GM18517 (cell line): ENCODE data around the gene CRTC1.
"Not testable (repeated sequence)": the region's sequence is repeated elsewhere in the genome, so short reads cannot be mapped to it uniquely, and the experiment has no call there.

Source experiments
- ATAC-seq: cut with Tn5 transposase; IDR thresholded peaks from one replicate; pipeline ENCODE4 v1.9.1; 2021; ENCODE audit warnings: mild to moderate bottlenecking, moderate library complexity; ENCODE audit not compliant: unreplicated experiment

The CRTC1 gene

DNA sequence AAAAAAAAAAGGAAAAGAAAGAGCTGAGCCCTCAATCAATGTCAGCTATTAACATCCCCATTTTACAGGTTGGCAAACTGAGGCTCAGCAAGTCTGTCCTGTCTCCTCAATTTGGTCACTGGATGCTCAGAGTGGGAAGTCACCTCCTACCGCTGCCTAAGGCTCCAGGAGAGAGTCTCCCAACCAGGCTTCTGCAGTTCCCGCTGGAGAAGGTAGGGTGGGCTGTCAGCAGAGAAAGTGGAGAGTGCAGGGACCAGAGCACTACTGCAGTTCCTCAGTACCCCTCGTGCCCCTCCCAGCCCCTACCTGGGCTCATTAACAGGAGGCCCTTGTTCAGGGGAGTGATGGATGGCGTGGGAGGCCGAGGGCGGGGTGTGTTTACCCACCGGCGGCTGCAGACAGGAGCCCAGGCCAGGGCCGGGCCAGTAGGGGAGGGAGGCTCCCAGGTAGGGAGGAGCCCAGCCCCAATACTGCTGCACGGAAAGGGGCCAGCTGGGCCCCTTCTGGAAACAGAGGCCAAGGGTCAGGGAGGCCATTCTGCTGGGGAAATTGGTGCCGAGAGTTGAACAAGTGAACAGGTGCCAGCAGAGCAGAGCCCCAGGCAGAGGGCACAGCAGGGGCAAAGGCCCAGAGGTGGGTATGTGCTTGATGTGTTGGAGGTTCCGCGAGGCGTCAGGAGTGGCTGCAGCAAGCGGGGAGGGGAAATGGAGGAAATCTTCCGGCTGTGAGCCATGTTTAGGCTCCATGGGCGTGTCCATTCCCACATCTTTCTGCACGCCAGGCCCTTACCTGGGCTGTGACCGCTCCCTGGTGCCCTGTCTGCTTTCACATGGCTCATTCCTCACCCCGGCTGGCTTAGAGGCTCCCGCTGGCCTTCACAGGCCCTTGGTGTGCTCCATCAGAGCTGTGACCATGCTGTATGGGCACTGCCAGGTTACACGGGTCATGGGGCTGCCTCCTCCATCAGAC is 115.2 kb downstream of the CRTC1 start:
- ATAC-seq: no peak

DNA sequence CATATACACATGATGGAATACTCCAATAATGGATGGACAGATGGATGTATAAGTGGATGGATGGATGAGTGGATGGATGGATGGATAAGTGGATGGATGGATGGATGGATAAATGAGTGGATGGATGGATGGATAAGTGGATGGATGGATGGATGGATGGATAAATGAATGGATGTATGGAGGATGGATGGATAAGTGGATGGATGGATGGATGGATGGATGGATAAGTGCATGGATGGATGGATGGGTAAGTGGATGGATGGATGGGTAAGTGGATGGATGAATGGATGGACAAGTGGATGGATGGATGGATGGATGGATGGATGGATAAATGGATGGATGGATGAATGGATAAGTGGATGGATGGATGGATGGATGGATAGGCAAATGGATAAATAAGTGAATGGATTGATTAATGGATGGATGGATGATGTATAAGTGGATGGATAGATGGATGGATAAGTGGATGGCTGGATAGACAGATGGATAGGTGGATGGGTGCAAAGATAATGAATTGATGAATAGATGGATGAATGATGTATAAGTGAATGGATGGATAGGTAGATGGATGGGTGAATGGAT is 116.0 kb downstream of the CRTC1 start:
- no peak for ATAC-seq

DNA sequence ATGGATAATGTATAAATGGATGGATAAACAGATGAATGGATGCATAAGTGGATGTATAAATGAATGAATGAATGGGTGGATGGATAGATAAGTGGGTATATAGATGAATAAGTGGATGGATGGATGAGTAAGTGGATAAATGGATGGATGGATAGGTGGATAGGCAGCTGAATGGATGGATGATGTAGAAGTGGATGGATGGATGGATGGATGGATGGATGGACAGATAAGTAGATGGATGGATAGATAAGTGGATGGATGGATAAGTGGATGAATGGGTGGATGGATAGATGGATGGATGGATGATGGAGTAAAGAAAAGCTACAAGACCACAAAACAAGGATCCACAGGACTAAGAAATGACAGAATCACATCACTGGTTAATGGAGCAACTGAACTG is 116.6 kb downstream of the CRTC1 start:
- no peak for ATAC-seq

DNA sequence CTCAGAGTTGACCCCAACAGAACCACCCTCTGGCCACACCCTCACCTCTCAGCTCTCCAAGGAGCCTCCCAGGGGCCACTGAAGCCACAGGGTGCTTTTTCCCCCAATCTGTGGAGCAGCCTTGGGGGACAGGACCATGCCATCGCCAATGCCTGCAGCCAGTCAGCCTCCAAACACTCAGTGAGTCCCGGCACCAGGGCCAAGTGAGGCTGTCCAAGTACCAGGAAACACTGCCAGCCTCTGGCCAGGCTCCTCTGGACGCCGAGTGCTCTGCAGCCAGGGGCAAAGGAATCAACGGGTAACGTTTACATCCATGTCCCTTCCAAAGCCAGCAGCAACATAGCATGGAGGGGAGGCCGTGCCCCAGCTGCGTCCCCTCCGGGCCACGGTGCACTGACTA is 117.2 kb downstream of the CRTC1 start:
- no peak for ATAC-seq

DNA sequence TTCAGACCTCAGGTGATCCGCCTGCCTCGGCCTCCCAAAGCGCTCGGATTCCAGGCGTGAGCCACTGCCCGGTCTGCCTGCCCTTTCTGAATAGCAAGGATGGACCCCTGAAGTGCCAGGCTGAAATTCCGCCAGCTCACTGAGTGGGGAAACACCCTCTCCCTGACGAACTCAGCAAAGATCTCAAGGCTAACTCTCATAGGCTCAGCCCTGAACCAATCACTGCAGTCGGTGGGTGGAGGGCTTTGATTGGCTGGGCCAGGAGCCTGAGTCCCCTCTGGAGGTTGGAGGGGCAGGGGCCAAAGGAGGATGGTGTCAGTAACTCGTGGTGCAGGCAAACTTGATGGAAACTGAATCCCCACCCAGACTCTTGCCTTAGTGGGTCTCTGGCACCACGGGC is 118.9 kb downstream of the CRTC1 start:
- no peak for ATAC-seq

DNA sequence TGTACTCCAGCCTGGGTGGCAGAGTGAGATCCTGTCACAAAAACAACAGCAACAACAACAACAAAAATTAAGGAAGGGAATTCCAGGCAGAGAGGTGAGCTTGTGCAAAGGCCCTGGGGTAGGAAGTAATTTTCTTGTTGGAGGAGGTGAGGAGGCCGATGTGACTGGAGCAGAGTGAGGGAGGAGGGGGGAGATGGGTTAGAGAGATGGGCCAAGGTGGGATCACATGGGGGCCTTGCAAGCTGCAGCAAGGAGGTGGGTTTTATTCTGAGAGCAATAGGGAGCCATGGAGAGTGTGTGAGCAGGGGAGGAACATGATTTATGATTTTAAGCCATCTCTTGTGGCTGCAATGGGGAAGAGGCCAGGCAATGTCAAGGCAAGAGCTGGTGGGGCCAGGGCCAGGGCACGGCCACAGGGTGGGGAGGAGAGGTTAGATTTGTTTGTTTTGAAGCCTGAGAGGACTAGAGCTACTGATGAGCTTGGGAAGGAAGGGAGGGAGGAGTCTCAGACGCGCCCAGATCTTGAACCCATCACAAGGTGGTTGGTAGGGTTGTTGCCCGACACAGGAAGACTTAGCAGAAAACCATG is 120.2 kb downstream of the CRTC1 start:
- ATAC-seq: no peak

DNA sequence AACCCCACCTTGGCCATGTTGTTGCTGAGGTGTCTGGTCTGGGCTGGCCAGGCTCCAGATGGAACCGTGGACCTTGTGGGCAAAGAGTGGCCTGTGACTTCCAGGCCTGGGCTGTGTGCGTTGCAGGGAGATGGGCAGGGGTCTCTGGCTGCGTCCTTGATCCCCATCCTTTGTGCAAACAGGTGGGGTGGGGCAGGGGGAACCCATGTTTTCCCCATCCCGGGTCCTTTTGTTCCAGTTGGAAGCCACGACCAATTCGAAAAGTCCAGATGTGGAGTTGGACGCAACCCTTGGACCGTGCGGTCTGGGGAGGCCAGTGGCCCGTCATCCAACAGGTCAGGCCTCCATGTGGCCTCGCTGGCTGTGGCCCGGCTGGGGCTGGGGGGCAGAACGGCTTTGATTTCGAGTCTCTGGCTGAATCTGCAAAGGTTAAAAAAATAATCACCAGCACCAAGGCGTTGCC is 120.7 kb downstream of the CRTC1 start:
- ATAC-seq: no peak

DNA sequence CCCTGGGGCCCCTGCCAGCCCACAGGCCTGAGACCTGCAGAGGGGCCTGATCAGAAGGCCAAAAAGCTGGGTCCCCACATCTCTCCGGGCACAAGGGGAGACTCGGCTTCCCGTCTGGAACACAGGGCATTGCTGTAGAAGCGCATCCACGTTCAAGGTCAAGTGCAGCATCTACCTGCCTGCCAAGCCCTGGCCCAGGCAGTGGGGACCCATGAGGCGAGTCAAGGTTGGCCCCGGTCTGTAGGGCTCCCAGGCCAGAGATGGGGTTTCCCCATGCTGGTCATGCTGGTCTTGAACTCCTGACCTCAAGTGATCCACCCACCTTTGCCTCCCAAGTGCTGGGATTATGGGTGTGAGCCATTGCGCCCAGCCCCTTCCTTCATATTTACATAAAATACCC is 121.2 kb downstream of the CRTC1 start:
- ATAC-seq: no peak

DNA sequence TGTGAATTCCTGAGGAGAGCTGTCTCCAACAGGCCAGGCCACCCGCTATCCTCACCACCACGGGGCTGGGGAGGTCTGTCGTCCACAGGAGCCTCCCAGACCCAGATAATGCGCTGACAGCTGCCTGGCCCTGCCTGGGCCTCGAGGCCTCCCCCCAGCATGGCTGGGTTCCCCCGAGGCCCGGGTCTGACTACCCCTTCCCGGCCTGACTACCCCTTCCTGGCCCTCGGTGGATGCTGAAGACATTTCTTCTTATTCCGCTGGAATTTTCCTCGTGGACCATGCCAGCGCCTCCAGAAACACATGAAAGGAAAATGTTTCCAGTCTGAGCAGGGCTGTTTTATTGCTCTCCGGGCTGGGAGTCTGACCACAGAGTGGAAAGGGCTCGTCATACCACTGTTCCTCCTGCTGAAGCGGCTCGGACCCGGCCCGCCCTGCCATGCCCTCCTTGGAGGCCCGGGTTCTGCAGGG is 124.4 kb downstream of the CRTC1 start:
- no peak for ATAC-seq

DNA sequence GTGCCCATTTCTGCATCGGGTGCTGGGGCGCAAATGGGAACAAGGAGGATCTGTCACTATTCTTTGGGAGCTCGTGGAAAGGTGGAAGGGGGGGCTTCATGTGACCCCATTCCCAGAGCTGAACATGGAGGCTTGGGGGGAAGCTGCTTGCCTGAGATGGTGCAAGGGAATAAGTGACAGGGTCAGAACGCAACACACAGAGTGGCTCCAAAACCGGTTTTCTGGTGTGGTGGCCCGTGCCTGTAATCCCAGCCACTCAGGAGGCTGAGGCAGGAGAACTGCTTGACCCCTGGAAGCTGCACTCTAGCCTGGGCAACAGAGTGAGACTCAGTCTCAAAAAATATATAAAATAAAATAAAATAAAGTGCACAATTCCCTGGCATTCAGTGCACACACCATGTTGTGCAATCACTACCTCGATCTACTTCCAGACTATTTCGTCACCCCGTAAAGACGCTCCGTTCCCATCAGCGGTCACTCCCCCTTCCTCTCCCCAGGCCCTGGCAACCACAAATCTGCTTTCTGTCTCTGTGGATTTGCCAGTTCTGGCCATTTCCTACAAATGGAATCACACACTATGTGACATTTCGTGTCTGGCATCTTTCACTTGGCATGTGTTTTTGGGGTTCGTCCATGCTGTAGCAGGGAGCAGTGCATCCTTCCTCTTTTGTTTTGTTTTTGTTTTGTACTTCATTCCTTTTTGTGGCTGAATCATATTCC is 125.8 kb downstream of the CRTC1 start:
- ATAC-seq: no peak

DNA sequence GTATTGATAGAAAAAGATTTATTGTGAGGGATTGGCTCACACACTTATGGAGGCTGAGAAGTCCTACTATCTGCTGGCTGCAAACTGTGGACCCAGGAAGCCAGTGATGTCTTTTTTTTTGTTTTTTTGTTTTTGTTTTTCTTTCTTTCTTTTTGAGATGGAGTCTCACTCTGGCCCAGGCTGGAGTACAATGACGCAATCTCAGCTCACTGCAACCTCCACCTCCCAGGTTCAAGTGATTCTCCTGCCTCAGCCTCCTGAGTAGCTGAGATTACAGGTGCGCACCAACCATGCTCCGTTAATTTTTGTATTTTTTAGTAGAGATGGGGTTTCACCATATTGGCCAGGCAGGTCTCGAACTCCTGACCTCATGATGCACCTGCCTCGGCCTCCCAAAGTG is 128.2 kb downstream of the CRTC1 start:
- not testable (repeated sequence) for ATAC-seq

DNA sequence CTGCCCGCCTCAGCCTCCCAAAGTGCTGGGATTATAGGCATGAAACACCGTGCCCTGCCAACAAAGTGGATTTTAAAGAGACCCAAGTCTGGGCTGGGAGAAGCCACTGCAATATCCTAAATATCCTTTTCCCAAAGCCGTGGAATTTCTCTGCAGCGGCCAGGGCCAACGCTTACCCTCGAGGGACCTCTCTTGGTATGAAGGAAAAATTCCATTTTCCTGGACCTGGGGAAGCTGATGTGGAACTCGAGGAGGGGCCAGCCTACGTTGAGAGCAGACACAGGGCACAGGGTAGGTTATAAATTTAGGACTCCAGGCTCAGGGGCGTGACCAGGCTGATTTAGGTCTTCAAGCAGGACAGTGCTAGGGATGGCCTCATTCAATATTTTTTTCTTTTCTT is 130.6 kb downstream of the CRTC1 start:
- ATAC-seq: no peak

DNA sequence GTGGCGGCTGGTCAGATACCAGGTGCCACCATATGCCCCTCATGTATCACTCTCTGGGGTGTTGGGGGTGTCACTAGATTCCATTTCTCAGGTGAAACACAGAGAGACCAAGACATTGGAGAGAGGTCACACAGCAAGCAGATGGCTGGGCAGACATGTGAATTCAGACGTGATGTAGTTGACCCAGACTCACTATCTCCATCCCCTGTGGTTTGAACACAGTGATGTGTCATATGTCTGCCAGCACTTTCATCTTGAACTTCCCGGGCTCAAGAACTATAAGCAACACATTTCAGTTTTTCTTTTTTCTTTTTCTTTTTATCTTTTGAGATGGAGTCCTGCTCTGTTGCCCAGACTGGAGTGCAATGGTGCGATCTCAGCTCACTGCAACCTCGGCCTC is 132.2 kb downstream of the CRTC1 start:
- no peak for ATAC-seq

DNA sequence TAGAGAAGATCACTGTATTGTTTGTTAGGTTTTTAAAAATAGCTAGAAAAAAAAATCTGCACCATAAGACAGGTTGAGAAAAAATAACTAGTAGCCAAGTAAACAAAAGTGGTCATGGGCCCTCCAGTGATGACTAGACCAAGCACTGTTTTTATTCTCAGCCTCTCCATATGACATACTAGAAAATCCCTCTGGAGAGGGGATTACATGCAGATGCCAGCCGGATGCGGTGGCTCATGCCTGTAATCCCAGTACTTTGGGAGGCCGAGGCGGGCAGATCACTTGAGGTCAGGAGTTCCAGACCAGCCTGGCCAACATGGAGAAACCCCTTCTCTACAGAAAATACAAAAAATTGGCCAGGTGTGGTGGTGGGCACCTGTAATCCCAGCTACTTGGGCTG is 133.2 kb downstream of the CRTC1 start:
- ATAC-seq: not testable (repeated sequence)

DNA sequence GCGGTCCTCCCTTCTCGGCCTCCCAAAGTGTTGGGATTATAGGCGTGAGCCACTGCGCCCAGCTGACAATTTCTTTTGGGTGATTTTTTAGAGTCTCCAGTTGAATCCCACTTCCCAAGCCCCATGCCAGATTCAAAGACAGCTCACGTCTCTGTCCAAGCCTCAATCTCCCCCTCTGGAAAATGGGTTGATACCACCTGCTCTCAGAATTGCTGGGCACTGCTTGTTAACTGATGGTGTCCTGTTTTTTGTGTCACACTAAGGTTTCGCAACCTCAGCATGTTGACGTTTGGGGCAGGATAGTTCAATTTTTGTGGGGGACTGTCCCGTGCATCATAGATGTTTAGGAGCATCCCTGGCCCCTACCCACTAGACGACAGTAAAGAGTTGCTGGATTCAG is 134.1 kb downstream of the CRTC1 start:
- ATAC-seq: no peak

DNA sequence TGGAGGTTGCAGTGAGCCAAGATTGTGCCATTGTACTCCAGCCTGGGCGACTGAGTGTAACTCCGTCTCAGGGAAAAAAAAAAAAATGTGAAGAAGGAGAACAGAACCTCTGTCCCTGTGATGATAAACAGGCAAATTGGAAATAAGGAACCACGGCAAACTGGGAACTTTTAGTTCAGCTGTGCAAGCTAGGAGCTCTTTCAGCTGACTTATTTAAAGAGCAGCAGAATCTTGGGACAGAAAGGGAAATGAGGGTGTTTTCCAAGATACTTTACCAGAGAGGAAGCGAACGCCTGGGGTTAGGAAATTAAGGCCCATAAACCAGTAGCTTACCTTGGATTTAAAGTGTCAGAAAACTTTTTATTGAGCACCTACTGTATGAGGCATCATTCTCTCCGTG is 145.3 kb downstream of the CRTC1 start:
- no peak for ATAC-seq

DNA sequence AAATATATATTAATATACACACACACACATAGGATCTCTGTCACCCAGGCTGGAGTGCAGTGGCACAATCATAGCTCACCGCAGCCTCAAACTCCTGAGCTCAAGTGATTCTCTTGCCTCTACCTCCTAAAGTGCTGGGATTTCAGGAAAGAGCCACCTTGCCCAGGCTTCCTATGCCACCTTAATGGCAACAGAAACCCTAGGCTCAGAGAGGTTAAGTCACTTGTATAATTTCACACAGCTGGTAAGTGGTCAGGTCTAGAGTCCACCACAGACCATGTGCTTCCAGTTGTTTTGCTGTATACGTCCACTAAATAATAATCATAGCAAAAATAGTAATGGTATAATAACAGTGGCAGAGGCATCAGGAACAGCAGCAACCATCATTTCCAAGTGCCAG is 147.0 kb downstream of the CRTC1 start:
- no peak for ATAC-seq

DNA sequence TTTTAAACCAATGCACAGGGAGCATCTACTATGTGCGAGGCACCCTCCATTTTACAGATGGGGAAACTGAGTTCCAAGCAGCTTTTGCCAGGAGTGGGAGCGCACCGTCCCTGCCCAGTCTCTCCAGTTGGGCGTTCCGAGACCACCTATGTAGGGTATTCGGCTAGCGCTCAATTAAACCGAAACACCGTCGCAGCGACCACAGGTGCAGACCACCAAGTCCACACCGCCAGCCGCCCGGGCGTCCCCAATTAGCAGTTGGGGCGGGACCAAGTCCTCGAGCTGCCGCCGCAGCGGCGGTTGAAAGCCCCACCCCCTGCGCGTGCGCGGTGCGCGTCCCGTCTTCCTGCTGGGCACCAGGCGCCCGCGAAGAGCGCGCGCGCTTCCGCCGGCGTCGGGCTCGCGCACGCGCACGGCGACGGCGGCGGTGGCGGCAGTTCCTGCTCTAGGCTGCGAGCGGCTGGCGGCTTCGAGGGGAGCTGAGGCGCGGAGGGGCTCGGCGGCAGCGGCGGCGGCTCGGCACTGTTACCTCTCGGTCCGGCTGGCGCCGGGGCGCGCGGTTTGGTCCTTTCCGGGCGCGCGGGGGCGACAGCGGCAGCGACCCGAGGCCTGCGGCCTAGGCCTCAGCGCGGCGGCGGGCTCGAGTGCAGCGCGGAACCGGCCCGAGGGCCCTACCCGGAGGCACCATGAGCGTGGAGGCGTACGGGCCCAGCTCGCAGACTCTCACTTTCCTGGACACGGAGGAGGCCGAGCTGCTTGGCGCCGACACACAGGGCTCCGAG is 148.2 kb downstream of the CRTC1 start, which contains the start of gene UPF1:
UPF1 (plus strand) TSS at position 436 of the 782 bp plus-strand sequence; CDS start at position 687, 251 bp downstream.
- peak; percentile 69 for ATAC-seq
